IPS-NIHi11 (cell line): ENCODE results near the gene ATG2B.
"Not testable (repeated sequence)": the region's sequence is repeated elsewhere in the genome, so short reads cannot be mapped to it uniquely, and the experiment has no call there.

ENCODE experiments used
- DNase-seq: peaks from one replicate; pipeline ENCODE4 v3.0.0; 2012; ENCODE audit warnings: mixed read lengths, low spot score

Gene ATG2B

DNA sequence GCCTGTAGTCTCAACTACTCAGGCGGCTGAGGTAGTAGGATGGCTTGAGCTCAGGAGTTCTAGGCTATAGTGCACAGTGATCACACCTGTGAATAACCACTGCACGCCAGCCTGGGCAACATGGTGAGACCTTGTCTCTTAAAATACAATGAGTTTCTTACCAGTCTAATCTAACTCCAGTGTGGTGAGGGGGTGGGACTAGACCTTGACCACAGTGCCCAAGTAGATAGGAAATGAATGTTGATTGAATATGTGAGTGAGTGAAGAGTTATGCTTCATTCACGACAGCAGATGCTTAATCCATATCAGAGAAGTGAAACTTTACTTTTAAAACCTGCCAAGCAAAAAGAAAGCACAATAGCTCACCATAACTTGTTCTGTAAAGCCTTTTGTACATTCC, 17.6 kb upstream of the ATG2B start:
- no peak for DNase-seq

GRCh38 chr14:96376093-96376492, 13.0 kb upstream of the ATG2B start:
- no peak for DNase-seq

DNA sequence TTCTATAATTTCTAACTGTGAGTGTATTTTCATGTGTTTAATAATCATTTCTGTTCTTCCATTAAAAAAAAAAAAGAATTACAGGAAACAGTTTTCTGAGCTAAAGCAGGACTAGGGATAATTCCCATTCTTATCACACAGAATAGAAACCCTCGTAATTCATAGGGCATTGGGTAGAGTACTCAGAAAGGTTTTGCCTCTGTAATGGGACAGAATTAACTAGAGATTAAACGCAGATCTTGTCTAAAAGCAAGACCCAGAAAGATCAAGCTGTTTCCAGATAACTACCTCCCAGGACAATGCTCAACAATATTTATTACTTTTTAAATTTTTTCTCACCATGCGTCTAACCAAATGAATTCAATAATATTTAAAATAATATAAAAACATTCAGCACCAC, 10.4 kb upstream of the ATG2B start:
- no peak for DNase-seq

- no peak for DNase-seq
Observed at GRCh38 chr14:96370528-96370927, 7.4 kb upstream of the ATG2B start.

DNA sequence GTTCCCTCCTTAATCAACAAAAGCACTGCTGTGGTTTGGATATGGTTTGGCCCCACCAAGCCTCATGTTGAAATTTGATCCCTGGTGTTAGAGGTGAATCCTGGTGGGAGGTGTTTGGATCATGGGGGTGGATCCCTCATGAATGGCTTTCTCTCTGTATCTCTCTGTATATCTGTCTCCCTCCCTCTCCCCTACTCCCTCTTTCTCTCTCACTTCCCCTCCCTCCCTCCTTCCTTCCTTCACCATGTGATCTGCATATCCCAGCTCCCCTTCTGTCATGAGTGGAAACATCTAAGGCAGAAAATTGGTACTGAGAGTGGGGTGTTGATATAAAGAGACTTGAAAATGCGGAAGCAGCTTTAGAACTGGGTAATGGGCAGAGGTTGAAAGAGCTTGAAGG, 5.4 kb upstream of the ATG2B start:
- no peak for DNase-seq

DNA sequence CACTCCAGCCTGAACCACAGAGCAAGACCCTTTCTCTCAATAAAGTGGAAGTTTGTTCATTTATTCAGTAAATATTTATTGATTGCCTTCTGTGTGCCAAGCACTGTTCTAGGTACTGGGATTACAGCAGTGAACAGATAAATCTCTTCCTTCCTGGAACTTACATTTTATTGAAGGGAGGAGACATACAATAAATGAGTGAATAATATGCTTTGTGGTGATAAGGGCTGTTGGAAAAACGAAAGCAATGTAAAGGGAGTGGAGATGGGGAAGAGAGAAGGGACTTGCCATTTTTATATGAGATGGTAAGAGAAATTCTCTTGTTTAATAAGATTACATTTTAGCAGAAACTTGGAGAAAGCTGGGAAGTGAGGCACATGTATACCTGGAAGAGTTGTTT, 1.8 kb upstream of the ATG2B start:
- DNase-seq = no peak

- peak; percentile 48 for DNase-seq
Observed at GRCh38 chr14:96363751-96364336, 703 bp upstream of the ATG2B start.

GRCh38 chr14:96362071-96362964, 823 bp downstream of the ATG2B start:
- DNase-seq = peak; percentile 27

GRCh38 chr14:96359959-96360358, 3.2 kb downstream of the ATG2B start:
- DNase-seq = no peak

DNA sequence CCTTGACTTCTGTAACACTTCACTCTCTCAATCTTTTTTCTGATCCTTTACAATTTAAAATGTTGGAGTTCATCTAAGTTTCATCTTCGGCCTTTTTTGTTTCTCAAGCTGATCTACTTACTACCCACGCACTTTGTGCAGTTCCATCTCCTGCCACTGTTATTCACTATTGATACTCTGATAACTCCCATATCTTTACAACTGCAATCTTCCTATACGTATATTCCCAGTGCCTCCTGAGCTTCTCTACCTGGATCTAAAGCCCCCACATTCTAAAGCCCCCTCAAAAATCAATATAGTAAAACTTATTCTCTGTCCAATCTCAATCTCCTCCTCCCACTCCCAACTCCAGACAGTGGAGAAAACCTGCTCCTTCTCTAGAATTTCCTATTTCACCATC, 5.9 kb downstream of the ATG2B start:
- no peak for DNase-seq

- DNase-seq = no peak
Observed at GRCh38 chr14:96354246-96354645, 8.9 kb downstream of the ATG2B start.

DNA sequence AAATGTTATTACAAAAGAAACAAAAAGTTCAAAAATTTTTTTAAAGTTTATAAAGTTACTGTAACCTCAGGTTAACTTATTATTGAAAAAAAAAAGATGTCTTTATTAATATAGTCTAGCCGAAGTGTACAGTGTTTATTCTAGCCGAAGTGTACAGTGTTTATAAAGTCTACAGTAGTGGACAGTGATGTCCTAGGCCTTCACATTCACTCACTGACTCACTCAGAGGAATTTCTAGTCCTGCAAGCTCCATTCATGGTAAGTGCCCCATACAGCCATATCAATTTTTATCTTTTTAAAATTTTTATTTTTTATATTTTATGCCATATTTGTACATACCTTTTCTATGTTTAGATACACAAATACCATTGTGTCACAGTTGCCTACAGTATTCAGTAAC, 10.4 kb downstream of the ATG2B start:
- DNase-seq = no peak

- DNase-seq = no peak
Observed at GRCh38 chr14:96351986-96352385, 11.2 kb downstream of the ATG2B start.

GRCh38 chr14:96349286-96350075, 13.7 kb downstream of the ATG2B start:
- DNase-seq = no peak

DNA sequence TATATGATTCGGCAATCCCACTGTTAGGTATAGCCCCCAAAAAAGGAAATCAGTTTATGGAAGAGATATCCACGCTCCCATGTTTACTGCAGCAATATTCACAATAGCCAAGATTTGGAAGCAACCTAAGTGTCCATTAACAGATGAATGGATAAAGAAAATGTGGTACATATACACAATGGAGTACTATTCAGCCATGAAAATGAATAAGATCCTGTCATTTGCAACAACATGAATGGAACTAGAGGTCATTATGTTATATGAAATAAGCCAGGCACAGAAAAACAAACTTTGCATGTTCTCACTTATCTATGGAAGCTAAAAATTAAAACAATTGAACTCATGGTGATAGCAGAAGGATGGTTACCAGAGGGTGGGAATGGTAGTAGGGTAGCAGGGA, 15.2 kb downstream of the ATG2B start:
- not testable (repeated sequence) for DNase-seq

GRCh38 chr14:96345669-96346068, 17.5 kb downstream of the ATG2B start:
- DNase-seq = no peak

DNA sequence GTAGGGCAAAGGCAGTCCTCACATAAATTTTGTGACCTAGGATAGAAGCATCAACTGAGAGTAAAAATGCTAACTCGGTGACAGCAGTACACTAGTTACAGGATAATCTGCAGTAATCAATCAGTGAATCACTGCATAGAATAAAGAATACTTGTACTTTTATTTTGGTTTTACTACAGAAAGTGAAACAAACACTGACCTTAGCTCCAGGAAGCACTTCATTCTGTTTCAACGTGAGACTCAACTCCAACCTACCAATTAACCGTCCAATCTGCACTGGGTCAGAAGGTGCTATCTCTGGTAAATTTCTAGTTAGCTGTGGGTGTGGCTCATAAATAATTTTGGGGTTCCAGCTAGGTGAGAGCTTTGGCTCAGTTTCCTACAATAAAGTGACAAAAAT, 21.8 kb downstream of the ATG2B start:
- no peak for DNase-seq

DNA sequence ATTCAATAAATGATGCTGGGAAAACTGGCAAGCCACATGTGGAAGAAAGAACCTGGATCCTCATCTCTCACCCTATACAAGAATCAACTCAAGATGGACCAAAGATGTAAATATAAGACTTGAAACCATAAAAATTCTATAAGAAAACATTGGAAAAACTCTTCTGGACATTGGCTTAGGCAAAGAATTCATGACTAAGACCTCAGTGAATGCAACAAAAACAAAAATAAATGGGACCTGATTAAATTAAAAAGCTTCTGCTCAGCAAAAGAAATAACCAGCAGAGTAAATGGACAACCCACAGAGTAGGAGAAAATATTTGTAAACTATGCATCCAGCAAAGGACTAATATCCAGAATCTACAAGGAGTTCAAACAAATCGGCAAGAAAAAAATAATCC, 24.6 kb downstream of the ATG2B start:
- no peak for DNase-seq

- no peak for DNase-seq
Observed at GRCh38 chr14:96324219-96324618, 38.9 kb downstream of the ATG2B start.

DNA sequence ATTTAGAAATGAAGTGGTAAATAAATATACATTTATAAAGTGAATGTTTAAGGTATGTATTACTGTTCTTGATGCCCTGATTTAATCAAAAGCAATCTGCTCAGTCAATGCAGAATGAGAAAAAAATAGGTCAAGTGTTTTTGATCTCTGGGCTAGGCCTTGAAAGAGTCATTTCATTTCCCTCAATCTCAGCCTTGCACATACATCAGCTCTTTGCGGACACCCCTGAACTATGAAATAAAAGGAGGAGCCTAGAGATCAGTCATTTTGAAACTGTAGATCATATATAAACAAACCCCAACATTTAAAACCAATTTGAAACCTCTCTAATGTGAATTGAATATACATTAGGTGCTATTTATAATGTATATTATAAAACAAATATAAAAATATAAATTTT, 42.5 kb downstream of the ATG2B start:
- no peak for DNase-seq

DNA sequence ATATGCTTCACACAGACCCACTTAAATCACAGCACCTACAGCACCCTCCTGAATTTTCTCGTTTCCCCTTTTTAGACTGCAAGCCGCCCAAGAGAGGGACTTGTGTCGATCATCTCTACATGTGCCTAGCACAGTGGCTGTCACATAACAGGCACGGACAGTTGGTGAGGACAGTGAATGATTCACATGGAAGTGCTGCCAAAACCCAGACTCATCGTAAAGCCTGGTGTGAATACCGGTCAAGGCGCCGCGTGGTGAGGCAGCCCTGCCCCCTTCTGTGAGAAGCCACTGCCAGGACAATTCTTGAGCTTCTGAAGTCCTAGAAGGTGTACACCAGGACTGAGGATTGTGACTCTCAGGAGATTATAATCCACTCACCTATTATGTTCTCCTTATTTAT, 44.3 kb downstream of the ATG2B start:
- DNase-seq = no peak

DNA sequence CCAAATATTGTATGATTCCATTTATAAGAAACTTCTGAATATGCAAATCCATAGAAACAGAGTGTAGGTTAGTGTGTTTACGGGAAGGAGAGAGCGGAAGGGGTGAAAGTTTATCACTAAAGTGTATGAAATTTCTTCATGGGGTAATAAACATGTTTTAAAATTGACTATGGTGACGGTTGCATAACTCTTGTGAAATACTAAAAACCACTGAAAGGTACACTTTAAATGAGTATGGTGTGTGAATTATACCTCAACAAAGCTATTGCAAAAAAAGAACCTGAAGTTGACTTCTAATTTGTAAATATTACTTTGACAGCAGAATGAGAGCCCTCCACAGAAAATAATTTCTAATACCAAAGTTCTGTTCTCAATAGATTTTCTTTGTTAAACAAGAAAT, 47.1 kb downstream of the ATG2B start:
- DNase-seq = no peak

GRCh38 chr14:96310906-96311305, 52.2 kb downstream of the ATG2B start:
- DNase-seq = no peak
